ENCODE results near the gene CAMTA1. TPM values are rescaled to one million over a fixed set of nuclear protein-coding genes. Genes with fewer than 3 reads are reported as not detected.

Gene CAMTA1
- total and polyA plus RNA-seq, 9 of the 15 experiments (the other 6 are each of a cell fraction or from before 2014, with no cell fraction given), result 43.9 to 161 (median 65.9) TPM

DNA sequence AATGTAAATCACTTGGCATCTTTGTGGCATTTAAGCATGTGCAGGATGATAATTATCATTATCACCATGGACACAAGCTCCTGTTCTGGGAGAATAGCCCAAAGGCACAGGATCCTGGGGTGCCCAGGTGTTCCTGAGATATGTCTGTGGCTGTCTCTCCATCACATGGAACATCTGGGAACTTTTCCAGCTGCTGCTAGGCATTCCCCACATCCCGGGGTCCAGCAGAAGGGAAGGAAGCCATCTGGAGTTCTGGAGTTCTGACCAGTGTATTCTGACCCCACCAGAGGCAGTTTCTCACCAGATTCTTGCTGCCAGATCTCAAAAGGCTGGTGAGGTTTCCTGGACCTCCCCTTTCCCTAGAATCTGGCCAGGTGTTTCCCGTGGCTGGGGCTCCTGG lies 726.1 kb downstream of the CAMTA1 start:
- FAIRE-seq (no peak), ATAC-seq (no peak), DNase-seq (ENCODE audit: extremely low read depth in 1 of 4, low spot score in 3 of 4) (no peak)
- peaks cover 2 to 57% of the 10 kb centered on the region in 2 experiments; a peak in 3 of 5 replicates for H3K27me3 ChIP-seq (ENCODE audit: control insufficient read depth in 2 of 2, insufficient read depth in 2 of 2, low read length in 2 of 2)
- no peak overlapping the region for H2AFZ ChIP-seq (ENCODE audit: low read depth, low read length)
- ChIA-PET CTCF (ENCODE audit: low intra/inter-chr PET ratio) (no interaction called here), POLR2A (no interaction called here)
- in situ Hi-C loops (cut with MboI) (no loop called here), intact Hi-C loops (cut with micrococcal nuclease) (no loop called here)
- H3K9me1 ChIP-seq (ENCODE audit: control insufficient read depth, insufficient read depth, low read length), result no peaks in the 10 kb centered on the region
- no peak overlapping the region for H3K4me2 ChIP-seq (ENCODE audit: insufficient read depth, low read length)
- 0% methylated on average over 2 of the region's 2 CpGs for WGBS (ENCODE audit: insufficient coverage, low coverage, missing lambda C conversion rate)
- no peaks in the 10 kb centered on the region for H3K36me3 ChIP-seq (ENCODE audit: control insufficient read depth, insufficient read depth, low read length)
- no peak overlapping the region for H3K27ac ChIP-seq (ENCODE audit: extremely low read depth, low read depth, low read length)
- no peak overlapping the region for H3K4me3 ChIP-seq
- no TSS peak for BruUV-seq (replicated peaks)
- H3K79me2 ChIP-seq (ENCODE audit: control insufficient read depth, insufficient read depth, low read length), result no peaks in the 10 kb centered on the region
- peaks cover 4% of the 10 kb centered on the region for H4K20me1 ChIP-seq (replicated peaks; ENCODE audit: control insufficient read depth, insufficient read depth, low read length)
- H3K4me1 ChIP-seq (replicated peaks in 1 of 2; ENCODE audit: control insufficient read depth in 2 of 2, insufficient read depth in 2 of 2, low read length in 2 of 2), result no peaks in the 10 kb centered on the region
- H3K9me3 ChIP-seq (replicated peaks; ENCODE audit: control insufficient read depth, insufficient read depth, low read depth, low read length), result no peaks in the 10 kb centered on the region
- no peak overlapping the region for H3K9ac ChIP-seq (ENCODE audit: insufficient read depth in 1 of 2, low read depth in 2 of 2, low read length in 2 of 2)
- TF ChIP-seq, protein P1, sequence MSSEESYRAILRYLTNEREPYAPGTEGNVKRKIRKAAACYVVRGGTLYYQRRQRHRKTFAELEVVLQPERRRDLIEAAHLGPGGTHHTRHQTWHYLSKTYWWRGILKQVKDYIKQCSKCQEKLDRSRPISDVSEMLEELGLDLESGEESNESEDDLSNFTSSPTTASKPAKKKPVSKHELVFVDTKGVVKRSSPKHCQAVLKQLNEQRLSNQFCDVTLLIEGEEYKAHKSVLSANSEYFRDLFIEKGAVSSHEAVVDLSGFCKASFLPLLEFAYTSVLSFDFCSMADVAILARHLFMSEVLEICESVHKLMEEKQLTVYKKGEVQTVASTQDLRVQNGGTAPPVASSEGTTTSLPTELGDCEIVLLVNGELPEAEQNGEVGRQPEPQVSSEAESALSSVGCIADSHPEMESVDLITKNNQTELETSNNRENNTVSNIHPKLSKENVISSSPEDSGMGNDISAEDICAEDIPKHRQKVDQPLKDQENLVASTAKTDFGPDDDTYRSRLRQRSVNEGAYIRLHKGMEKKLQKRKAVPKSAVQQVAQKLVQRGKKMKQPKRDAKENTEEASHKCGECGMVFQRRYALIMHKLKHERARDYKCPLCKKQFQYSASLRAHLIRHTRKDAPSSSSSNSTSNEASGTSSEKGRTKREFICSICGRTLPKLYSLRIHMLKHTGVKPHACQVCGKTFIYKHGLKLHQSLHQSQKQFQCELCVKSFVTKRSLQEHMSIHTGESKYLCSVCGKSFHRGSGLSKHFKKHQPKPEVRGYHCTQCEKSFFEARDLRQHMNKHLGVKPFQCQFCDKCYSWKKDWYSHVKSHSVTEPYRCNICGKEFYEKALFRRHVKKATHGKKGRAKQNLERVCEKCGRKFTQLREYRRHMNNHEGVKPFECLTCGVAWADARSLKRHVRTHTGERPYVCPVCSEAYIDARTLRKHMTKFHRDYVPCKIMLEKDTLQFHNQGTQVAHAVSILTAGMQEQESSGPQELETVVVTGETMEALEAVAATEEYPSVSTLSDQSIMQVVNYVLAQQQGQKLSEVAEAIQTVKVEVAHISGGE (CRISPR knock-in tag; IDR thresholded peaks at IDR 0.05), result no peak
- TF ChIP-seq ZNF707 (CRISPR knock-in tag; conservative IDR thresholded peaks at IDR 0.05), result no peak
- TF ChIP-seq, protein P2, sequence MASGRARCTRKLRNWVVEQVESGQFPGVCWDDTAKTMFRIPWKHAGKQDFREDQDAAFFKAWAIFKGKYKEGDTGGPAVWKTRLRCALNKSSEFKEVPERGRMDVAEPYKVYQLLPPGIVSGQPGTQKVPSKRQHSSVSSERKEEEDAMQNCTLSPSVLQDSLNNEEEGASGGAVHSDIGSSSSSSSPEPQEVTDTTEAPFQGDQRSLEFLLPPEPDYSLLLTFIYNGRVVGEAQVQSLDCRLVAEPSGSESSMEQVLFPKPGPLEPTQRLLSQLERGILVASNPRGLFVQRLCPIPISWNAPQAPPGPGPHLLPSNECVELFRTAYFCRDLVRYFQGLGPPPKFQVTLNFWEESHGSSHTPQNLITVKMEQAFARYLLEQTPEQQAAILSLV (tag; IDR thresholded peaks at IDR 0.05), result no peak
- TF ChIP-seq, protein P3, sequence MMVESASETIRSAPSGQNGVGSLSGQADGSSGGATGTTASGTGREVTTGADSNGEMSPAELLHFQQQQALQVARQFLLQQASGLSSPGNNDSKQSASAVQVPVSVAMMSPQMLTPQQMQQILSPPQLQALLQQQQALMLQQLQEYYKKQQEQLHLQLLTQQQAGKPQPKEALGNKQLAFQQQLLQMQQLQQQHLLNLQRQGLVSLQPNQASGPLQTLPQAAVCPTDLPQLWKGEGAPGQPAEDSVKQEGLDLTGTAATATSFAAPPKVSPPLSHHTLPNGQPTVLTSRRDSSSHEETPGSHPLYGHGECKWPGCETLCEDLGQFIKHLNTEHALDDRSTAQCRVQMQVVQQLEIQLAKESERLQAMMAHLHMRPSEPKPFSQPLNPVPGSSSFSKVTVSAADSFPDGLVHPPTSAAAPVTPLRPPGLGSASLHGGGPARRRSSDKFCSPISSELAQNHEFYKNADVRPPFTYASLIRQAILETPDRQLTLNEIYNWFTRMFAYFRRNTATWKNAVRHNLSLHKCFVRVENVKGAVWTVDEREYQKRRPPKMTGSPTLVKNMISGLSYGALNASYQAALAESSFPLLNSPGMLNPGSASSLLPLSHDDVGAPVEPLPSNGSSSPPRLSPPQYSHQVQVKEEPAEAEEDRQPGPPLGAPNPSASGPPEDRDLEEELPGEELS (CRISPR knock-in tag; IDR thresholded peaks at IDR 0.05; ENCODE audit: borderline replicate concordance), result no peak
- TF ChIP-seq, protein P4, sequence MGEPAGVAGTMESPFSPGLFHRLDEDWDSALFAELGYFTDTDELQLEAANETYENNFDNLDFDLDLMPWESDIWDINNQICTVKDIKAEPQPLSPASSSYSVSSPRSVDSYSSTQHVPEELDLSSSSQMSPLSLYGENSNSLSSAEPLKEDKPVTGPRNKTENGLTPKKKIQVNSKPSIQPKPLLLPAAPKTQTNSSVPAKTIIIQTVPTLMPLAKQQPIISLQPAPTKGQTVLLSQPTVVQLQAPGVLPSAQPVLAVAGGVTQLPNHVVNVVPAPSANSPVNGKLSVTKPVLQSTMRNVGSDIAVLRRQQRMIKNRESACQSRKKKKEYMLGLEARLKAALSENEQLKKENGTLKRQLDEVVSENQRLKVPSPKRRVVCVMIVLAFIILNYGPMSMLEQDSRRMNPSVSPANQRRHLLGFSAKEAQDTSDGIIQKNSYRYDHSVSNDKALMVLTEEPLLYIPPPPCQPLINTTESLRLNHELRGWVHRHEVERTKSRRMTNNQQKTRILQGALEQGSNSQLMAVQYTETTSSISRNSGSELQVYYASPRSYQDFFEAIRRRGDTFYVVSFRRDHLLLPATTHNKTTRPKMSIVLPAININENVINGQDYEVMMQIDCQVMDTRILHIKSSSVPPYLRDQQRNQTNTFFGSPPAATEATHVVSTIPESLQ (CRISPR knock-in tag; IDR thresholded peaks at IDR 0.05), result no peak
- no peak for TF ChIP-seq RBM22 (IDR thresholded peaks at IDR 0.05; ENCODE audit: low read depth, low read length, poor library complexity, severe bottlenecking)
- TF ChIP-seq BDP1 (IDR thresholded peaks at IDR 0.05; ENCODE audit: insufficient read depth, insufficient read length), result no peak
- TF ChIP-seq, protein P5, sequence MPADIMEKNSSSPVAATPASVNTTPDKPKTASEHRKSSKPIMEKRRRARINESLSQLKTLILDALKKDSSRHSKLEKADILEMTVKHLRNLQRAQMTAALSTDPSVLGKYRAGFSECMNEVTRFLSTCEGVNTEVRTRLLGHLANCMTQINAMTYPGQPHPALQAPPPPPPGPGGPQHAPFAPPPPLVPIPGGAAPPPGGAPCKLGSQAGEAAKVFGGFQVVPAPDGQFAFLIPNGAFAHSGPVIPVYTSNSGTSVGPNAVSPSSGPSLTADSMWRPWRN (IDR thresholded peaks at IDR 0.05; ENCODE audit: low read depth), result no peak
- TF ChIP-seq MCM5 (IDR thresholded peaks at IDR 0.05; ENCODE audit: low read depth), result no peak
- TF ChIP-seq MECOM (CRISPR knock-in tag; IDR thresholded peaks at IDR 0.05), result no peak
- TF ChIP-seq ZNF551 (CRISPR knock-in tag; IDR thresholded peaks at IDR 0.05), result no peak
